HepG2 (cell line): ENCODE data around the gene THY1. TPM values are rescaled to one million over a fixed set of nuclear protein-coding genes. Genes with fewer than 3 reads are reported as not detected.

Source experiments
- BCL3 ChIP-seq: sonication (generic); formaldehyde crosslinking; IDR thresholded peaks from 2 replicates; pipeline ENCODE4 v1.5.1; 2020; ENCODE audit warnings: mild to moderate bottlenecking, missing genetic modification reagents, moderate library complexity
- DMAP1 ChIP-seq: IDR thresholded peaks from 2 replicates; pipeline ENCODE4 v1.6.1; 2016
- DNMT3B ChIP-seq: conservative IDR thresholded peaks from 2 replicates; pipeline ENCODE4 v1.6.1; 2016; ENCODE audit warnings: missing biosample characterization, control low read depth
- ERF ChIP-seq: IDR thresholded peaks from 2 replicates; pipeline ENCODE4 v1.6.1; 2018; ENCODE audit warnings: missing biosample characterization, missing genetic modification reagents
- FOXK2 ChIP-seq: fragments of 450-650 bp; IDR thresholded peaks from 2 replicates; pipeline ENCODE4 v1.6.1; 2016
- GPN1 ChIP-seq: sonication (generic); formaldehyde crosslinking; IDR thresholded peaks from 2 replicates; pipeline ENCODE4 v1.5.1; 2020; ENCODE audit warnings: missing genetic modification reagents, borderline replicate concordance
- HDAC2 ChIP-seq: sonication (generic); formaldehyde crosslinking; IDR thresholded peaks from 2 replicates; pipeline ENCODE4 v1.4.0; 2020; ENCODE audit warnings: missing genetic modification reagents
- JUNB ChIP-seq: sonication (generic); formaldehyde crosslinking; IDR thresholded peaks from 2 replicates; pipeline ENCODE4 v1.8.0; 2022; ENCODE audit warnings: missing genetic modification reagents, mild to moderate bottlenecking, borderline replicate concordance
- MBD4 ChIP-seq: IDR thresholded peaks from 2 replicates; pipeline ENCODE4 v1.6.1; 2012; ENCODE audit warnings: low read length, inconsistent platforms, borderline replicate concordance
- MYPOP ChIP-seq: sonication (generic); formaldehyde crosslinking; IDR thresholded peaks from 2 replicates; pipeline ENCODE4 v1.8.1; 2023; ENCODE audit warnings: mild to moderate bottlenecking, moderate library complexity, missing genetic modification reagents
- NFYC ChIP-seq: IDR thresholded peaks from 2 replicates; pipeline ENCODE4 v1.6.1; 2016; ENCODE audit warnings: missing genetic modification reagents, missing compliant biosample characterization
- NR1H2 ChIP-seq: sonication (generic); formaldehyde crosslinking; IDR thresholded peaks from 2 replicates; pipeline ENCODE4 v1.8.1; 2022; ENCODE audit warnings: low read depth, missing genetic modification reagents, borderline replicate concordance
- NR2F2 ChIP-seq: IDR thresholded peaks from 2 replicates; pipeline ENCODE4 v1.6.1; 2012; ENCODE audit warnings: low read depth, inconsistent platforms, borderline replicate concordance
- PHB2 ChIP-seq: fragments of 450-650 bp; IDR thresholded peaks from 2 replicates; pipeline ENCODE4 v1.6.1; 2018; ENCODE audit not compliant: partially characterized antibody
- SMAD3 ChIP-seq: sonication (generic); formaldehyde crosslinking; IDR thresholded peaks from 2 replicates; pipeline ENCODE4 v1.4.0; 2020; ENCODE audit warnings: missing genetic modification reagents
- SOX5 ChIP-seq: IDR thresholded peaks from 2 replicates; pipeline ENCODE4 v1.6.1; 2016; ENCODE audit warnings: borderline replicate concordance
- TAF1 ChIP-seq: sonication (generic); formaldehyde crosslinking; IDR thresholded peaks from 2 replicates; pipeline ENCODE4 v1.4.0; 2020; ENCODE audit warnings: missing genetic modification reagents
- ZMAT3 ChIP-seq: sonication (generic); formaldehyde crosslinking; conservative IDR thresholded peaks from 2 replicates; pipeline ENCODE4 v1.7.0; 2021; ENCODE audit warnings: missing genetic modification reagents
- ZNF18 ChIP-seq: sonication (generic); formaldehyde crosslinking; IDR thresholded peaks from 2 replicates; pipeline ENCODE4 v1.8.0; 2022; ENCODE audit warnings: mild to moderate bottlenecking, missing genetic modification reagents; ENCODE audit not compliant: insufficient replicate concordance
- ZNF234 ChIP-seq: sonication (generic); formaldehyde crosslinking; conservative IDR thresholded peaks from 2 replicates; pipeline ENCODE4 v1.5.1; 2020; ENCODE audit warnings: mild to moderate bottlenecking, missing genetic modification reagents
- ZNF296 ChIP-seq: sonication (generic); formaldehyde crosslinking; conservative IDR thresholded peaks from 2 replicates; pipeline ENCODE4 v1.5.0; 2020; ENCODE audit warnings: mild to moderate bottlenecking, missing genetic modification reagents
- ZNF772 ChIP-seq: sonication (generic); formaldehyde crosslinking; IDR thresholded peaks from 2 replicates; pipeline ENCODE4 v1.5.0; 2020; ENCODE audit warnings: mild to moderate bottlenecking, missing genetic modification reagents
- polyA plus RNA-seq, 8 experiments: library from polyadenylated mRNA; depleted of rRNA in 3 of 8; stranded (reverse) in 7 of 8; unstranded in 1 of 8; fragments of >200 nt; fragmentation: Illumina TruSeq in 4 of 8; extraction: Trizol in 4 of 8; gene quantifications; 2 replicates each; pipeline versions ENCODE4 v1.2.1 to v1.2.3, GENCODE V29; 2011 to 2016; ENCODE audit warnings: low read depth in 4 of 8, missing spikeins in 1 of 8, mixed read lengths in 1 of 8; ENCODE audit not compliant: insufficient read depth in 1 of 8
- total RNA-seq, 5 experiments: library from RNA; depleted of rRNA; stranded (reverse); fragments of >200 nt; fragmentation: Illumina TruSeq; extraction: Trizol; gene quantifications; 2 replicates each; pipeline ENCODE4 v1.2.3, GENCODE V29; 2016; ENCODE audit warnings: low read depth in 1 of 5
- TF ChIP-seq, protein P1 (sequence below), 2 experiments: sonication (generic) in 1 of 2; formaldehyde crosslinking in 1 of 2; IDR thresholded peaks; 2 replicates each; pipeline versions ENCODE4 v1.4.0 to v1.6.1; 2018 to 2020; ENCODE audit warnings: missing genetic modification reagents in 2 of 2, borderline replicate concordance in 1 of 2, low read depth in 1 of 2, mild to moderate bottlenecking in 1 of 2, missing biosample characterization in 1 of 2
- TF ChIP-seq, protein P2 (sequence below): IDR thresholded peaks from 2 replicates; pipeline ENCODE4 v1.6.1; 2016

Gene THY1
- total and polyA plus RNA-seq, 2 of the 13 experiments (the other 11 are each of a cell fraction or from before 2014, with no cell fraction given) = not detected

DNA sequence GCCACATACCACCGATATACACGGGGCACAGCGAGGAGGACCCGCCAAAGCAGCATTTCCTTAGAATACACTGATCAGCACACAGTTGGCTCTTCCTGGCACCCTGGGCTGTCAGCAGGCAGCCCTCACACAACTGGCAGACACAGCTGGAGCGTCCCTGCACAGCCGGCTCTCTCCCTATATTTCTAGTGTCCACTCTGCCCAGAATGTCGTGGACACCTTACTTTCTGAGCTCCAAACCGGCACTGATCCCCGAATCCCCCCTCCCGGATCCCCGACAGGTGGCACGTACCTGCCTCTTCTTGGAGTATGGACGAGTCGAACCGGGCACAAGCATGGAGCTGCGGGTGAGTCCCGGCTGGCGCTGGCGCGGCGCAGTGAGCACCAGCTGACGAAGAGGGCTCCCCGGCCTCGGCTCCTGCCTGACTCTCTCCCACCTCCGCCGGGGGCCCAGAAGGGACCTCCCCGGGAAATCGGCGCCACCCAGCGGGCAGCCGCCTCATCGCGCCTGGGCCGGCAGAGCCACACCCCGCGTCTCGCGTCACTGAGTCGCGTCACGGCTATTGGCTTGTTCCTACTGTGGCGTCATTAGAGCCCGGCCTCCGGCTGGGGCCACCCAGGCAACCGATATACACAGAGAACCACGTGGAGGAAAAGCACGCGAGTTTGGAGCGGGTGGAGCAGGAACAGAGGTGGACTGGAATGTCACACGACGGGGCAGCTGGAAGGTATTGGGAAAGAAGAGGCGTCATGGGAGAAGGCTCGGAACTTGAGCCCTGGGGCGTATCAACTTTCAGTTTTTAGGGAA lies 41.6 kb downstream of the THY1 start, which contains the start of gene USP2 (continued):
- TF ChIP-seq ZMAT3 (CRISPR knock-in tag) (peak; percentile 44; the same call in 1 of the 2 replicates), MYPOP (CRISPR knock-in tag) (peak; percentile 80), SMAD3 (CRISPR knock-in tag) (peak; percentile 54; the same call in 1 of the 2 replicates), FOXK2 (peak; percentile 93), ZNF18 (CRISPR knock-in tag) (peak; percentile 64), DNMT3B (CRISPR knock-in tag) (no peak), NFYC (peak; percentile 78), ZNF296 (CRISPR knock-in tag) (peak; percentile 30; the same call in 1 of the 2 replicates), SOX5 (peak; percentile 55), GPN1 (CRISPR knock-in tag) (no peak), DMAP1 (CRISPR knock-in tag) (peak; percentile 67; the same call in 1 of the 2 replicates), BCL3 (CRISPR knock-in tag) (peak; percentile 65; the same call in 1 of the 2 replicates), ZNF772 (CRISPR knock-in tag) (peak; percentile 76), ERF (peak; percentile 89), HDAC2 (CRISPR knock-in tag) (peak; percentile 79), ZNF234 (CRISPR knock-in tag) (no peak), MBD4 (no peak), TAF1 (CRISPR knock-in tag) (peak; percentile 60), NR1H2 (no peak), JUNB (CRISPR knock-in tag) (no peak), NR2F2 (peak; percentile 44; the same call in 1 of the 2 replicates), PHB2 (no peak)
- TF ChIP-seq, protein P1, sequence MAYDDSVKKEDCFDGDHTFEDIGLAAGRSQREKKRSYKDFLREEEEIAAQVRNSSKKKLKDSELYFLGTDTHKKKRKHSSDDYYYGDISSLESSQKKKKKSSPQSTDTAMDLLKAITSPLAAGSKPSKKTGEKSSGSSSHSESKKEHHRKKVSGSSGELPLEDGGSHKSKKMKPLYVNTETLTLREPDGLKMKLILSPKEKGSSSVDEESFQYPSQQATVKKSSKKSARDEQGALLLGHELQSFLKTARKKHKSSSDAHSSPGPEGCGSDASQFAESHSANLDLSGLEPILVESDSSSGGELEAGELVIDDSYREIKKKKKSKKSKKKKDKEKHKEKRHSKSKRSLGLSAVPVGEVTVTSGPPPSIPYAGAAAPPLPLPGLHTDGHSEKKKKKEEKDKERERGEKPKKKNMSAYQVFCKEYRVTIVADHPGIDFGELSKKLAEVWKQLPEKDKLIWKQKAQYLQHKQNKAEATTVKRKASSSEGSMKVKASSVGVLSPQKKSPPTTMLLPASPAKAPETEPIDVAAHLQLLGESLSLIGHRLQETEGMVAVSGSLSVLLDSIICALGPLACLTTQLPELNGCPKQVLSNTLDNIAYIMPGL (CRISPR knock-in tag; IDR thresholded peaks at IDR 0.05; ENCODE audit: borderline replicate concordance in 1 of 2, low read depth in 1 of 2) = peak; percentile 90 to 93
- TF ChIP-seq, protein P2, sequence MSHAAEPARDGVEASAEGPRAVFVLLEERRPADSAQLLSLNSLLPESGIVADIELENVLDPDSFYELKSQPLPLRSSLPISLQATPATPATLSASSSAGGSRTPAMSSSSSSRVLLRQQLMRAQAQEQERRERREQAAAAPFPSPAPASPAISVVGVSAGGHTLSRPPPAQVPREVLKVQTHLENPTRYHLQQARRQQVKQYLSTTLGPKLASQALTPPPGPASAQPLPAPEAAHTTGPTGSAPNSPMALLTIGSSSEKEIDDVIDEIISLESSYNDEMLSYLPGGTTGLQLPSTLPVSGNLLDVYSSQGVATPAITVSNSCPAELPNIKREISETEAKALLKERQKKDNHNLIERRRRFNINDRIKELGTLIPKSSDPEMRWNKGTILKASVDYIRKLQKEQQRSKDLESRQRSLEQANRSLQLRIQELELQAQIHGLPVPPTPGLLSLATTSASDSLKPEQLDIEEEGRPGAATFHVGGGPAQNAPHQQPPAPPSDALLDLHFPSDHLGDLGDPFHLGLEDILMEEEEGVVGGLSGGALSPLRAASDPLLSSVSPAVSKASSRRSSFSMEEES (CRISPR knock-in tag) = peak; percentile 67
